IPS-NIHi7 (cell line): ENCODE data around the gene TPM3.
A peak's percentile ranks its signal among the peaks of the same experiment; 100 is the strongest.
"Not testable (repeated sequence)": the region's sequence is repeated elsewhere in the genome, so short reads cannot be mapped to it uniquely, and the experiment has no call there.

Experiments
- DNase-seq: peaks from one replicate; pipeline ENCODE4 v3.0.0; 2012; ENCODE audit warnings: mixed read lengths; ENCODE audit errors: extremely low spot score

Gene TPM3

GRCh38 chr1:154205778-154206177 lies 13.9 kb upstream of the TPM3 start:
- not testable (repeated sequence) for DNase-seq

DNA sequence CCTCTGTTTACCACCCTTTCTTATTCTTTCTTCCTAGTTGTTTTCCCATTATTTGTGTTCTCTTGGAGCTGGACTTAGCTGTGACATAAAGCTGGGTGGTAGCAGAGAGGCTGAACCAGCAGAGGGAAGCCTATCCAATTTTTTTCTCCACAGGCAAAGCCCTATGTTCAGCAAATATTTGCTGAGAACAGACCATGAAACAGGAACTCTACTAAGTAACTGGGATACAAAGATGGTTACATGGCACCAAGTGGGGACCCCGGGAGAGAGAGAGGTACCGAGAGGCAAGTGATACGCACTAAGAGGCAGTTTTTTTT lies 7.6 kb upstream of the TPM3 start:
- DNase-seq: no peak

DNA sequence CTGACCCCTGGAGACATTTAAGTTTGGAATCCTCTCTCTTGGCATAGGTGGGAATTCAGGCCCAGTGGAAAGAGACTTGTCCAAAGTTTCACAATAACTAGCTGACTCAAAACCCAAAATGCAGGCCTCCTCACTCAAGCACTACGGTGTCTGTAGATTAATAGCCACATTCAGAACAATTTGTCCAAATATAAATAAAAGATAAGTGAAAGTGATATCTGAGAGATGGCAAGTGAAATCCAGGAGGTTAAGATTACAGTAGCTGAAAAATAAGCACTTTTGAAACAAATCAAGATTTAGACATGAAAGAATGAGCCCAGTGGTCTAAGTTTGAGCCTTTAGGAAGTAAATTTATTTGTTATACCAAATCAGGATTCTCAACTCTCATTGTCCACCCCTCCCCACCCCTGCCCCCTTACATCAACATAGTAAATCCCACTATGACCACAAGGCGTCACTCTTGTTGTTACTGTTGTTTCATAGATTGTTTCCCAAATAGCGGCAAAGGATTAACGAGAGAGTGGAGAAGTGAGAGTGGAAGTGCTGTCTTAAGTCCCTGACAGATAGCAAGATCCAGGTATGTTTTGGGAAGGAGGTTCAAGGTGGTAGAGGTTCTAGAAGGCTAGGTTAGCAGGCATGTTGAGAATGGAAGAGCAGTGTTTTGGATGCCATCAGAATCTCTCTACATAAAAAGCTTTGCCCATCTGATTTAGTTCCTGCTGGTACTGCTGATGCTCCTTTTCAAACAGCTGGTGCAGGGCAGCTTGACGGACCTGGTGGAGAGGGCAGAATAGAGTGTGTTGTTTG lies 7.1 kb upstream of the TPM3 start:
- peak; percentile 72 for DNase-seq

GRCh38 chr1:154193821-154194220 lies 1.9 kb upstream of the TPM3 start:
- DNase-seq: no peak

DNA sequence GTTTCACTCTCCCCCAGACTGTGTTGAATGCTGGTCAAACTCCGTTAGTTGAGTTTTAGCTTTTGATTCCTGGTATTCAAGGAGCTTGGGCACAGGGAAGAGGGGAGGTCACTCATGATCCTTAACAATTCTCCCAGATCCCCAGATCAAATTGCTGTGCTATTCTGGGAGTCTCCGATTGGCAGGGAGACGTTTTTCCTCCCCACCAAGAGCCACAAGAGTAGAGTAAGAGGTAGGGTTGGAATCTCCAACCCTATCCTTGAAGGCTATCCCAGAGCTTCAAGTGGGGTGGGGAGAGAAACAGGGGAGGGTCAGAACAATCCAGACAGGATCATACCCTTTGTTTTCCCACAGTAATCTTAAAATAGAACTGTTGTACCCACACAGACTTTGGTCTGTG lies 576 bp upstream of the TPM3 start:
- DNase-seq: no peak

DNA sequence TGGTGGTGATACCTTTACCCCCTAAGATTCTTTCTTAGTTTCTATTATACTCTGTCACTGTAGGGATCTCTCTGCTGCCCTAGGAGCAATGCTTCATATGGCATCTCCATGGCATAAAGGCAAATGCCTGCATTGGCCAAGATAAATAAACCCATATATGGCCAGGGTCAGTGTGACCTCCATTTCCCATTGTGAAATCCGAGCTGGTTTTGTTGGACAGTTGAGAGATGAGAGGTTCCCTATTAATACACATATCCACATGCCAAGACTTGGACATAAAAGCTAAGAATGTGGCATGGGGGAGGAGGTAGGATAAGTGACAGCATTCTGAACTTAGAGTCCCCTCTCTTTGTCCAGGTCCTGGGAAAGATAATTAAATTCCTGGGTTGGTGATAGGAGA lies 1.4 kb downstream of the TPM3 start:
- DNase-seq: no peak

GRCh38 chr1:154186852-154187501 lies 4.9 kb downstream of the TPM3 start:
- no peak for DNase-seq

- DNase-seq: peak; percentile 60
Observed at GRCh38 chr1:154186177-154186576, 5.7 kb downstream of the TPM3 start.

DNA sequence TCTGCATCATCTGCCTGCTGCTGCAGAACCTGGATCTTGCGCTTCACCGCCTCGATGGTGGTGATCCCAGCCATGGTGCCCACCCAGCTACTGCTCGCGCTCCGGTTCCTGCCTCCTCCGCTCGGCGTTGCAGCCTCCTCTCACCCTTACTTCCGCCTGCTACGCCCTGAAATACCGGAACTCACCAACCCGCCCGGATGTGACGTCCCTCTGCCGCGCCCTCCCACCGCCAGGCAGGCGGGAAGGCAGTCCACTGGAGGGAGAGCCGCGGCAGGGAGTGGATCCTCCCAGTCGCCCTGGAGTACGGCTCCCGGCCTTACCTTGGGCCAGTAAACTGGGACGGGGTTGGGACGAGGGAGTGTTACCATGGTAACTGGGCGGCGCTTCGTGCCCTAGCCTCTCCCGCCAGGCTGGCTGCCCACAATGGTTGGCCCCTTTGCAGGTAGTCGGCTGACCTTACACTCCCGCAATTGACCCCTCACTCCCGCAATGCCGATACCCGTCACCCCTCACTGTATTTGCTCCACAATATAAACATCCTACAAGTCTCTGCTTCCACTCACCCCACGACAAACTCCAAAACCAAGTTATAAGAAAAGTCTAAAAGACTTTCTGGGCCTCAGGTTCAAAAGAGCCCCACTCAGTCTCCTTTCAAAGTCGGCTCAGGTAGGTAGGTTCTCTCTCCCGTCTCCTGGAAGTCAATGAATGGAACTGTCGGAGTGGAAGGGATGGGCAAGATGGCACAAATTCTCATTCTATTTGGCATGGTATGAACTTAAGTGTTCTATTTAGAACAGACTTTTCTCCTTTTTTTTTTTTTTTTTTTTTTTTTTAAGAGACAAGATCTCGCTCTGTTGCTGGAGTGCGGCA lies 8.6 kb downstream of the TPM3 start:
- peak; percentile 99 for DNase-seq

DNA sequence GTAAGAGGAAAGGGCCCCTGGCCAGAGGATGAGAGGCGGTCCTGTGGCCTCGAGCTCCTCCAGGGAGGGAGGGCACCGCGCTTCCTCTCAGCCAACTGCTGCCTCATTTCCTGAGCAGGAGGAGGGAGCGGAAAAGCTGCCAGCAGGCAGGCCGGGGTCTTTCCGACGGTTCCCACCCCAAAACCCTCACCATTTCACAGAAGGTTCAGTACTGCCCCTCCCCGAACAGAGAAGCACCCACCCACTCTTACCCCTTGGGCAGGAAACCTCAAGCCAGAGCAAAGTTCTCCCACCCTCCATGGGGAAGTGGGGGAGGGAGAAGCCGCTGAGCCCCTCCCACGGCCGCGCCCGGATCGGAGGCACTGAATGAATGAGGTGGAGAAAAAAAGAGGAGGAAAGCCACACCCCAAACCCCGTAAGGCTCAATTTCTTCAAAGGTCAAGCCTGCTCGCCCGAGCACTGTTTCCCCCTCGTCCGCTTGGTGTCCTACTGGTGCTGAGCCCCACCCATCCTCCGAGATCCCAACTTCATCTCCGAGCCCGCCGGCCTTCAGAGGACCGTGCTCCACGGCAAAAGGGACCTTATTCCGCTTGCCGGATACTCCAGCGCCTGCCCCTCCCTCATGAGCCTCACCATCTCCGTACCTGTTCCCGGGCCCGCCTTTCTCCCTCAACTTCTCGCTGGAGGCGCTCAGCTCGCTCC lies 9.4 kb downstream of the TPM3 start:
- DNase-seq: peak; percentile 67

DNA sequence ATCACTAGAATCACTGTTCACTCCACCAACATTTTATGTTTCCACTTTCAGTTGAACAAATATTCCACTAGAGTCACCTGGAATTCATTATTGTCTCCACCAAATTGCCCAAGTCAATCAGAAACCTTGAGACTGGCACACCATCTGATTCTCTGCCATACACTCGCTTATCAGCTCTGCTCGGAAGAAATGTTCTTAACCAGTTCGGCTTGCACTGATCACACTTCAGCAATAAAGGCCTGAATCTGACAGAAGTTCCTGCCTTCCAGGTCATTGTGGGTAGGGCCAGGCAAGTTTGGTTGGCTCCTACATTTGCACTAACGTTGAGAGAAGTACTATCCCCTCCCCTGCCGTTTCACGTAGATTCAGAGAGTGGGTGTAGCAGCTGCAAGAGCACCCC lies 10.0 kb downstream of the TPM3 start:
- no peak for DNase-seq

DNA sequence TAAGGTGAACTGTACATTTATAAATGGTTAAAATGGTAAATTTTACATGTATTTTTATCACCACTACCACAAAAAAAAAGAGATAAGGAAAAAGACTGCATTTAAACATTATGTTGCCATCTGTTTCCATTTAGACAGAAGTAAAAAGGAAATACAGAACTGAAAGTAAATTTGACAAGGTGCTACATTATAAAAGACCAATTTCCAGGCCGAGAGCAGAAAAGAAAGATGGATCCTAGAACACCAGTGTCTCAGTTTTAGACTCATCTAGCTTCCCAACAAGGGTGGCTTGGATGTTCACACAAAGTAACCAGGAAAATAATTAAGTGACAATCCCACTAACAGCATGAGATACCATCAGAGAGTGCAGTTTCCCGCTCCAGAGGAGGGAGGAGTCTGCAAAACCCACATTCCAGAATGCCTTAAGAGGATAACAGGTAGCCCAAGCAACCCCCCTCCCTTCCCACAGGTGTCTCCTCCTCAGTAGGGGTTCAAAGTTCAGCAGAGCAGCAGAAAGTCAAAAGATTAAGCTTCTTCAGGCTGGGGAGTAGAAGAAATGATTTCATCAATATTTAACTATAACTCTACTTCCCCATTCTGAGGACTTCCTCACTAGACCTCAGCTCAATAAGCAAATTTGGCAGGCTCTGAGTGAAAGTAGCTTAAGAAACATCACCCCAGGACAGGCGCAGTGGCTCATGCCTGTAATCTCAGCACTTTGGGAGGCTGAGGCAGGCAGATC lies 11.8 kb downstream of the TPM3 start:
- DNase-seq: peak; percentile 49

- DNase-seq: no peak
Observed at GRCh38 chr1:154178911-154179811, 12.7 kb downstream of the TPM3 start.

DNA sequence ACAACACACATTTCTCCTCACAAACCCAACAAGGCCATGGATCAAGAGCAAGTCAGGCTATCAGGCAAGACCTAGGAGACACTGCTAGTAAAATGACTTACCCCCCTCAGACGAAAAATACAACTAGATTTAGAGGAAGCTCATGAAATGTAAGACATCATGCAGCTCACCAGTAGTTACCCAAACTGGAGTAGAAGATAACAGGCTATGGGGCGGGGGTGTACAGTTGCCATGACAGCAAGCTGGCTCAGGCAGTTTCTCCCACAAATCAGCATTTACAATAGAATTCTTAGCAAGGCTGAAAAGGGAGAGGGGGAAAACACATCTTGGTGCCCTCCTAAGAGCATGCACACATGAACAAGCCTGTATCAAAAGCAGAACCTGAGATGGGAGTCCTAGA lies 13.9 kb downstream of the TPM3 start:
- DNase-seq: no peak

- DNase-seq: no peak
Observed at GRCh38 chr1:154176337-154176736, 15.6 kb downstream of the TPM3 start.

- DNase-seq: no peak
Observed at GRCh38 chr1:154174654-154175053, 17.2 kb downstream of the TPM3 start.

DNA sequence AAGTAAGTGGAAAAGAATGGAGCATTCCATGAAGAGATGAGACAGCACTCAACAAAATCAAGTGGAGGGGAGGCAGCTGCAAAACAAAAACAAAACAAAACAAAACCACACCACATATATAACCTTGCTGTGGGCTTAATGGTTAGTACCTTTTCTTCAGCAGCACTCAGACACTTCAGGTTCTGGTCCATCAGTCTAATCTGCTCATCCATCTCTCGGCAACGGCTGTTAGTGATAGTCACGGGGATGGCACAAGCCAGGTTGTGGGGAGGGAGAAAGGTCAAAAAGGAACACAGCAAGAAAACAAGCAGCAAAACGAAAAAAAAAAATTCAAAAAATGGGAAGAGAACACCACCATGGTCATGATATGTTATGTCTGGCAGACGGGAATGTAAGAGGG lies 20.0 kb downstream of the TPM3 start:
- DNase-seq: no peak

GRCh38 chr1:154171223-154171583 lies 20.7 kb downstream of the TPM3 start:
- no peak for DNase-seq

DNA sequence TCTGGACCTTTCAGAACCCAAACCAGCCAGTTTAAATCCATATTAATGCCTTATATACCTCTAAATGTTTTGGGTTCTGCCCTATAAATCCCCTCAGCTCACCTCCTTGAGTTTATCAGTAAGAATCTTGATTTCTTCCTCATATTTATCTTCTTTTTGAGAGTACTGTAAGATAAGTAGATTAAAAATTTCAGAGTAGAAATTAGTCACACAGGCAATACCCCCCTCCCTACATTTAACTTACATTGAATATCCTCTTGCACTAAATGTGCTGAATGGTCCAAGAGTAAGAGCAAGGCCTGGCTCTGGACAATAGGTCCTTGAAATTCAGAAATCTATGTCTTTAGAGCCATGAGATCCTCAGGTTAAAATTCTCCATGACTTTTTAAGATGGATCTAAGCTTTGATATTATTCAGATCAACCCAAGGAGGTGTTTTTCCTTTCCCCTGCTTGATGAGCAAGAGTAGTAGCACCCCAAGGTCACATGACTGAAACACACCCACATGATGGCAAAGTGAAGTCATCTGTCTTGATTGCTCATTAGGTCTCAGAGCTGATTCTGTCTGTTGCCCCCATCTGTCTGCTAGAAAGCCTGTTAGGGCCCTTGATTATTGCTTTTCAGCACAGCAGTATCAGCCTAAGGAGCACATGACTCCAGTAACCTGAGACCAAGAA lies 21.2 kb downstream of the TPM3 start:
- no peak for DNase-seq

DNA sequence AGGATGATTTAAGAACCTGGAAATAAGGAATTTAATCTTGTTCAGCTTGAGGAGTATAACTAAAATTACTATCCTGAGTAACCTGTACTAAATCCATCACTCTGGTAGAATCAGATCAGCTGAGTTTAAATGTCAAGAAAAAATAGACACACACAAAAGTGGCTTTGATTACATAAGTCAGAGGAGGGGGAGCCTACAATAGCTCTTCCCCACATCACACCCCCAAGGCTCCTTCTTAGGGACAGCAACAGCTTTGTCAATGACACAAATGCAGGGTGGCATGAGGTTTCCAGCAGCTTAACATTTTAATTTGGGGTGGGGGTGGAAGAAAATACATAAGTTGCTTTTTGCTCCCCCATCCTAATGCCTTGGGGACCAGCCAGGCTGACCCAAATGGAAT lies 24.4 kb downstream of the TPM3 start:
- no peak for DNase-seq
